Mucosa of descending colon (tissue), 3 donors: ENCODE measurements around the gene RNFT2. TPM values are rescaled to one million over a fixed set of nuclear protein-coding genes. Genes with fewer than 3 reads are reported as not detected.

Experiments used
- ATAC-seq: fragments of 200-7000 bp; cut with Tn5 transposase; one replicate; pipeline ENCODE4 v1.9.1; 2020; ENCODE audit warnings: mild to moderate bottlenecking, moderate library complexity
- DNase-seq, 3 donors: peaks; one replicate each; pipeline ENCODE4 v3.0.0-alpha.2; 2020
- H3K36me3 ChIP-seq: fragments of 200-600 bp; one replicate; pipeline ENCODE4 v1.8.0; 2021; ENCODE audit warnings: low read depth, mild to moderate bottlenecking
- H3K4me1 ChIP-seq: fragments of 200-600 bp; one replicate; pipeline ENCODE4 v1.8.0; 2021; ENCODE audit warnings: low read depth, mild to moderate bottlenecking
- H3K4me3 ChIP-seq: fragments of 200-600 bp; one replicate; pipeline ENCODE4 v1.8.0; 2021; ENCODE audit warnings: mild to moderate bottlenecking
- H3K9me3 ChIP-seq: fragments of 200-600 bp; one replicate; pipeline ENCODE4 v1.8.0; 2021; ENCODE audit warnings: mild to moderate bottlenecking
- intact Hi-C, 2 donors: fragments of 100-400 bp; cut with DNase I in 1 of 2; cut with micrococcal nuclease in 1 of 2; formaldehyde crosslinking; loops; one replicate each; pipeline versions ENCODE4 v1.11.0 to v1.11.1; 2022; cut with DNase I, micrococcal nuclease
- total RNA-seq, 3 donors: library from RNA; stranded (reverse); fragmentation: NEBNext Ultra II Directional in 2 of 3; extraction: Animal tissue kit (Norgen Biotek cat#: 25700) in 2 of 3; gene quantifications; one replicate each; pipeline versions ENCODE4 v1.2.1 to v1.2.4, GENCODE V29; 2021 to 2023
- TF ChIP-seq, protein P1 (sequence below): fragments of 200-600 bp; IDR thresholded peaks from one replicate; pipeline ENCODE4 v1.8.0; 2022; ENCODE audit warnings: antibody characterized with exemption, mild to moderate bottlenecking
- donor health status: DM: no; HTN: no; CAD: no; lungs with moderate emphysema.
- donor health status: DM: no; HTN: no; CAD: no.
- donor health status: DM: no; HTN: yes; CAD: no.

RNFT2 gene
- total RNA-seq, 3 donors from 2014 or later, result 2.0 to 3.7 (median 2.1) TPM

GRCh38 chr12:116849216-116849615 is 111.1 kb downstream of the RNFT2 start:
- DNase-seq (no peak), ATAC-seq (no peak)
- Histone ChIP-seq H3K9me3 (no peaks in the 10 kb centered on the region), H3K4me3 (no peak overlapping the region), H3K4me1 (no peaks in the 10 kb centered on the region), H3K36me3 (no peaks in the 10 kb centered on the region)
- TF ChIP-seq, protein P1, sequence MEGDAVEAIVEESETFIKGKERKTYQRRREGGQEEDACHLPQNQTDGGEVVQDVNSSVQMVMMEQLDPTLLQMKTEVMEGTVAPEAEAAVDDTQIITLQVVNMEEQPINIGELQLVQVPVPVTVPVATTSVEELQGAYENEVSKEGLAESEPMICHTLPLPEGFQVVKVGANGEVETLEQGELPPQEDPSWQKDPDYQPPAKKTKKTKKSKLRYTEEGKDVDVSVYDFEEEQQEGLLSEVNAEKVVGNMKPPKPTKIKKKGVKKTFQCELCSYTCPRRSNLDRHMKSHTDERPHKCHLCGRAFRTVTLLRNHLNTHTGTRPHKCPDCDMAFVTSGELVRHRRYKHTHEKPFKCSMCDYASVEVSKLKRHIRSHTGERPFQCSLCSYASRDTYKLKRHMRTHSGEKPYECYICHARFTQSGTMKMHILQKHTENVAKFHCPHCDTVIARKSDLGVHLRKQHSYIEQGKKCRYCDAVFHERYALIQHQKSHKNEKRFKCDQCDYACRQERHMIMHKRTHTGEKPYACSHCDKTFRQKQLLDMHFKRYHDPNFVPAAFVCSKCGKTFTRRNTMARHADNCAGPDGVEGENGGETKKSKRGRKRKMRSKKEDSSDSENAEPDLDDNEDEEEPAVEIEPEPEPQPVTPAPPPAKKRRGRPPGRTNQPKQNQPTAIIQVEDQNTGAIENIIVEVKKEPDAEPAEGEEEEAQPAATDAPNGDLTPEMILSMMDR, result no peak
- intact Hi-C loops, result no loop called here

GRCh38 chr12:116852303-116852702 is 114.2 kb downstream of the RNFT2 start:
- DNase-seq (no peak), ATAC-seq (no peak)
- TF ChIP-seq, protein P1, result no peak
- H3K36me3 ChIP-seq, result no peaks in the 10 kb centered on the region
- H3K9me3 ChIP-seq, result no peaks in the 10 kb centered on the region
- H3K4me1 ChIP-seq, result peaks cover 13% of the 10 kb centered on the region
- H3K4me3 ChIP-seq, result no peak overlapping the region
- intact Hi-C loops, result no loop called here

DNA sequence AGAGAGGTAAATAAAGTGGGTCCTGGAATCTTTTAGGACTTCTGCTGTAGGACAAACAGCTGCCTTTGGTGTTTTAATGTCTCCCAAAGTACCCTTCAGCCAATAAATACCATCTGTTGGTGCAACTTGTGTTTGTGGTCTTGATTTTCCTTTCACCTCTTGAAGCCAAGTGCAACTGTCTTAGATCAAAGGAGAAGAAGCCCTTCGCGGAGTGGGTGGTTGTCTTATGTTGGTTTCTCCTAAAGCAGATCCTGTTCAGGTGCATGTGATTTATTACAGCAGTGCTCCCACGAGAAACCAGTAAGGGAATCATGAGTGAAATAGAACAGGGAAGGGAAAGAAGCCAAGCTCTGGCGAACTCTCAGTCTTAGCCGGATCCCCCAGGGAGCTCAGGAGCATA is 115.4 kb downstream of the RNFT2 start:
- intact Hi-C loops, result no loop called here

GRCh38 chr12:116855744-116856470 is 117.8 kb downstream of the RNFT2 start:
- H3K36me3 ChIP-seq, result no peaks in the 10 kb centered on the region
- no peaks in the 10 kb centered on the region for H3K9me3 ChIP-seq
- peaks cover 13% of the 10 kb centered on the region for H3K4me1 ChIP-seq
- TF ChIP-seq, protein P1, result no peak
- DNase-seq (peak; percentile 72 to 80 (median 76)), ATAC-seq (peak; percentile 79)
- intact Hi-C loops, result no loop called here
- H3K4me3 ChIP-seq, result no peak overlapping the region

More for the DNA sequence above, 115.4 kb downstream of the RNFT2 start:
- no peaks in the 10 kb centered on the region for H3K9me3 ChIP-seq
- no peak for ATAC-seq
- H3K4me3 ChIP-seq, result no peak overlapping the region
- peaks cover 13% of the 10 kb centered on the region for H3K4me1 ChIP-seq
- TF ChIP-seq, protein P1, result no peak
- no peak for DNase-seq
- H3K36me3 ChIP-seq, result no peaks in the 10 kb centered on the region

GRCh38 chr12:116856729-116857128 is 118.6 kb downstream of the RNFT2 start:
- TF ChIP-seq, protein P1, result no peak
- Histone ChIP-seq H3K9me3 (no peaks in the 10 kb centered on the region), H3K4me3 (no peak overlapping the region), H3K36me3 (no peaks in the 10 kb centered on the region), H3K4me1 (peaks cover 13% of the 10 kb centered on the region)
- intact Hi-C loops, result no loop called here
- peak; percentile 65 to 76 (median 73) for DNase-seq
- ATAC-seq, result peak; percentile 87
